GM23248 (cell line): ENCODE results near the gene H1-8. TPM values are rescaled to one million over a fixed set of nuclear protein-coding genes. Genes with fewer than 3 reads are reported as not detected.
A peak's percentile ranks its signal among the peaks of the same experiment; 100 is the strongest.

Experiments
- DNase-seq: peaks from one replicate; pipeline ENCODE4 v3.0.0-alpha.2; 2015
- H2AFZ ChIP-seq: fragments of 200-600 bp; sonication (generic); 2 replicates; pipeline ENCODE4 v1.6.1; 2016; ENCODE audit warnings: antibody characterized with exemption
- H3F3A ChIP-seq: fragments of 200-600 bp; sonication (generic); 2 replicates; pipeline ENCODE4 v1.6.1; 2016; ENCODE audit warnings: mild to moderate bottlenecking, antibody characterized with exemption, mixed run types; ENCODE audit not compliant: insufficient read depth
- H3K27ac ChIP-seq: fragments of 200-600 bp; sonication (generic); 2 replicates; pipeline ENCODE4 v1.5.1; 2016; ENCODE audit warnings: mild to moderate bottlenecking
- H3K27me3 ChIP-seq: fragments of 200-600 bp; sonication (generic); replicated peaks from 2 replicates; pipeline ENCODE4 v1.6.1; 2016; ENCODE audit warnings: mild to moderate bottlenecking; ENCODE audit not compliant: insufficient read depth
- H3K36me3 ChIP-seq: fragments of 200-600 bp; sonication (generic); 2 replicates; pipeline ENCODE4 v1.6.1; 2016; ENCODE audit warnings: low read depth, mild to moderate bottlenecking
- H3K4me1 ChIP-seq: fragments of 200-600 bp; sonication (generic); 2 replicates; pipeline ENCODE4 v1.6.1; 2016; ENCODE audit warnings: mild to moderate bottlenecking; ENCODE audit not compliant: insufficient read depth
- H3K4me2 ChIP-seq: fragments of 200-600 bp; sonication (generic); one replicate; pipeline ENCODE4 v1.6.1; 2016; ENCODE audit warnings: mild to moderate bottlenecking; ENCODE audit not compliant: unreplicated experiment
- H3K4me3 ChIP-seq: fragments of 200-600 bp; sonication (generic); 2 replicates; pipeline ENCODE4 v1.5.1; 2016; ENCODE audit warnings: mild to moderate bottlenecking
- H3K79me2 ChIP-seq: fragments of 200-600 bp; sonication (generic); 2 replicates; pipeline ENCODE4 v1.6.1; 2016; ENCODE audit warnings: mild to moderate bottlenecking; ENCODE audit not compliant: insufficient read depth
- H3K9ac ChIP-seq: fragments of 200-600 bp; sonication (generic); 2 replicates; pipeline ENCODE4 v1.6.1; 2016; ENCODE audit warnings: mild to moderate bottlenecking
- H3K9me2 ChIP-seq: fragments of 200-600 bp; sonication (generic); 2 replicates; pipeline ENCODE4 v1.6.1; 2016; ENCODE audit warnings: mixed run types, mild to moderate bottlenecking, moderate library complexity; ENCODE audit not compliant: insufficient read depth
- H3K9me3 ChIP-seq: fragments of 200-600 bp; sonication (generic); one replicate; pipeline ENCODE4 v1.6.1; 2017; ENCODE audit warnings: low read depth
- H4K20me1 ChIP-seq: fragments of 200-600 bp; sonication (generic); 2 replicates; pipeline ENCODE4 v1.6.0; 2016; ENCODE audit not compliant: insufficient read depth
- EZH2 ChIP-seq: fragments of 200-600 bp; sonication (generic); IDR thresholded peaks from 2 replicates; pipeline ENCODE4 v1.6.1; 2018; ENCODE audit warnings: antibody characterized with exemption, mild to moderate bottlenecking; ENCODE audit not compliant: insufficient read depth, poor library complexity, severe bottlenecking
- EZH2phosphoT487 ChIP-seq: fragments of 200-600 bp; sonication (generic); IDR thresholded peaks from 2 replicates; pipeline ENCODE4 v1.6.1; 2018; ENCODE audit warnings: antibody characterized with exemption, moderate library complexity, mild to moderate bottlenecking, low read depth; ENCODE audit not compliant: insufficient read depth
- WGBS, 2 experiments: methylation state at CpG; one replicate each; pipeline ENCODE4 v1.1.6; 2015 to 2017; ENCODE audit warnings: low lambda C conversion rate in 2 of 2, low coverage in 1 of 2; ENCODE audit errors: missing lambda C conversion rate in 2 of 2; 5-methylcytosine and 5-hydroxymethylcytosine counted together
- in situ Hi-C: fragments of 300-500 bp; cut with MboI; formaldehyde crosslinking; loops from 2 replicates; pipeline ENCODE4 v1.15.0; 2020
- polyA plus RNA-seq: library from polyadenylated mRNA; unstranded; fragments of >200 nt; fragmentation: Nextera tagmentation; extraction: Ambion mirVana; gene quantifications from 2 replicates; pipeline ENCODE4 v1.2.1, GENCODE V29; 2016
- small RNA-seq: library from RNA; depleted of rRNA; stranded (forward); fragments of <200 nt; gene quantifications from one replicate; pipeline ENCODE3, GENCODE V24; 2014; ENCODE audit warnings: low read depth, low replicate concordance
- total RNA-seq: library from RNA; depleted of rRNA; stranded (reverse); fragments of >200 nt; shearing (Covaris generic); gene quantifications from 2 replicates; pipeline ENCODE4 v1.2.3, GENCODE V29; 2014; rRNA removed

H1-8 gene
- total and polyA plus RNA-seq, 2 experiments from 2014 or later, result not detected

- Histone ChIP-seq H3K27me3 (no peaks in the 10 kb centered on the region), H3K4me2 (peak overlapping the region; percentile 16), H3K27ac (peak overlapping the region; percentile 93), H2AFZ (no peak overlapping the region), H3K79me2 (peaks cover 89% of the 10 kb centered on the region), H3K9me2 (no peaks in the 10 kb centered on the region), H3K9ac (peak overlapping the region; percentile 9; the same call in 1 of the 2 replicates), H3F3A (peaks cover 36% of the 10 kb centered on the region), H3K36me3 (no peaks in the 10 kb centered on the region), H3K9me3 (no peaks in the 10 kb centered on the region), H3K4me3 (no peak overlapping the region), H3K4me1 (peaks cover 67% of the 10 kb centered on the region), H4K20me1 (no peaks in the 10 kb centered on the region)
- no peak for TF ChIP-seq EZH2phosphoT487
- TF ChIP-seq EZH2, result no peak
- 51% methylated on average over 5 of the region's 5 CpGs for WGBS, 2 experiments
- peak; percentile 86 for DNase-seq
- in situ Hi-C loops, result loop anchor here (10.0 kb wide), 1 partner anchor 105 kb away; no protein-coding TSS in a partner anchor
Measured at GRCh38 chr3:129599607-129600006, 56.6 kb downstream of the H1-8 start.

- Histone ChIP-seq H3K9me3 (no peaks in the 10 kb centered on the region), H3K4me3 (no peak overlapping the region), H3K4me1 (peaks cover 69% of the 10 kb centered on the region), H3K27me3 (no peaks in the 10 kb centered on the region), H3K79me2 (peaks cover 86% of the 10 kb centered on the region), H2AFZ (no peak overlapping the region), H4K20me1 (no peaks in the 10 kb centered on the region), H3F3A (peaks cover 39% of the 10 kb centered on the region), H3K9me2 (no peaks in the 10 kb centered on the region), H3K9ac (no peak overlapping the region), H3K36me3 (no peaks in the 10 kb centered on the region), H3K27ac (peak overlapping the region; percentile 93; the same call in 1 of the 2 replicates), H3K4me2 (no peak overlapping the region)
- DNase-seq, result no peak
- 95 to 100% methylated on average over 2 of the region's 2 CpGs for WGBS, 2 experiments
- TF ChIP-seq EZH2 (no peak), EZH2phosphoT487 (no peak)
- in situ Hi-C loops, result loop anchor here (10.0 kb wide), 1 partner anchor 106 kb away; no protein-coding TSS in a partner anchor
Measured at GRCh38 chr3:129600348-129600747, 57.4 kb downstream of the H1-8 start.

Small RNA genes lying within 50 kb of the gene (small RNA-seq; reads per million reads assigned to genes)
- not detected for gene RN7SL752P

Other genes starting within 250 kb of the H1-8 start
- gene EFCAB12, start 114.5 kb upstream of the H1-8 start, total RNA-seq, result not detected in 2 replicates
- gene EFCAB12, start 114.5 kb upstream of the H1-8 start, polyA plus RNA-seq, result not detected in 2 replicates
- gene MBD4, start 103.2 kb upstream of the H1-8 start, total RNA-seq, result 27.2 and 49.8 TPM in 2 replicates
- 36.2 and 36.8 TPM in 2 replicates for gene MBD4, start 103.2 kb upstream of the H1-8 start, polyA plus RNA-seq
- gene IFT122, start 103.0 kb upstream of the H1-8 start, total RNA-seq, result 16.3 and 25.4 TPM in 2 replicates
- gene IFT122, start 103.0 kb upstream of the H1-8 start, polyA plus RNA-seq, result 13.5 and 16.1 TPM in 2 replicates
- not detected in 2 replicates for gene RHO, start 14.5 kb upstream of the H1-8 start, total RNA-seq
- gene RHO, start 14.5 kb upstream of the H1-8 start, polyA plus RNA-seq, result not detected in 2 replicates
- gene PLXND1, start 63.5 kb downstream of the H1-8 start, total RNA-seq, result 67.2 and 83.0 TPM in 2 replicates
- 35.7 and 37.4 TPM in 2 replicates for gene PLXND1, start 63.5 kb downstream of the H1-8 start, polyA plus RNA-seq